GM12878 (cell line): Measurements from ENCODE around the gene SLC27A5. TPM values are rescaled to one million over a fixed set of nuclear protein-coding genes. Genes with fewer than 3 reads are reported as not detected.

Experiments used
- BCLAF1 ChIP-seq: fragments of 450-650 bp; IDR thresholded peaks from 2 replicates; pipeline ENCODE4 v1.6.1; 2017; ENCODE audit warnings: antibody characterized with exemption, mild to moderate bottlenecking, moderate library complexity
- BRCA1 ChIP-seq: IDR thresholded peaks from 2 replicates; pipeline ENCODE4 v1.6.1; 2011; ENCODE audit warnings: low read depth, low read length, improper control_type of control experiment
- CBX3 ChIP-seq: fragments of 200-600 bp; sonication (generic); IDR thresholded peaks from 2 replicates; pipeline ENCODE4 v1.6.1; 2016; ENCODE audit warnings: low read depth, borderline replicate concordance
- E2F4 ChIP-seq: IDR thresholded peaks from 2 replicates; pipeline ENCODE4 v1.6.1; 2012; ENCODE audit warnings: low read depth, low read length, improper control_type of control experiment
- JUND ChIP-seq: IDR thresholded peaks from 2 replicates; pipeline ENCODE4 v1.6.1; 2012; ENCODE audit warnings: low read depth, mild to moderate bottlenecking, low read length, improper control_type of control experiment, moderate library complexity
- MEF2B ChIP-seq: fragments of 450-650 bp; IDR thresholded peaks from 2 replicates; pipeline ENCODE4 v1.6.1; 2018; ENCODE audit warnings: mild to moderate bottlenecking, moderate library complexity; ENCODE audit not compliant: partially characterized antibody, poor library complexity, severe bottlenecking
- MXI1 ChIP-seq: fragments of 150-350 bp; IDR thresholded peaks from 2 replicates; pipeline ENCODE4 v1.6.1; 2011; ENCODE audit warnings: low read depth, mild to moderate bottlenecking, inconsistent platforms, low read length, improper control_type of control experiment
- NR2C1 ChIP-seq: fragments of 450-650 bp; IDR thresholded peaks from 2 replicates; pipeline ENCODE4 v1.6.1; 2017; ENCODE audit warnings: antibody characterized with exemption, mild to moderate bottlenecking, moderate library complexity
- PKNOX1 ChIP-seq: fragments of 450-650 bp; IDR thresholded peaks from 2 replicates; pipeline ENCODE4 v1.6.1; 2016; ENCODE audit warnings: mild to moderate bottlenecking
- RAD51 ChIP-seq: fragments of 450-650 bp; IDR thresholded peaks from 2 replicates; pipeline ENCODE4 v1.6.1; 2016; ENCODE audit warnings: moderate library complexity, mild to moderate bottlenecking, inconsistent platforms
- RB1 ChIP-seq: fragments of 450-650 bp; formaldehyde crosslinking; IDR thresholded peaks from 2 replicates; pipeline ENCODE4 v1.6.1; 2017; ENCODE audit warnings: mild to moderate bottlenecking, borderline replicate concordance
- SKIL ChIP-seq: fragments of 450-650 bp; IDR thresholded peaks from 2 replicates; pipeline ENCODE4 v1.6.1; 2017; ENCODE audit warnings: mild to moderate bottlenecking, low read depth, inconsistent platforms; ENCODE audit not compliant: poor library complexity, severe bottlenecking
- STAT3 ChIP-seq: IDR thresholded peaks from 2 replicates; pipeline ENCODE4 v1.6.1; 2011; ENCODE audit warnings: low read depth, low read length, improper control_type of control experiment
- SUZ12 ChIP-seq: fragments of 200-600 bp; sonication (generic); IDR thresholded peaks from one replicate; pipeline ENCODE4 v1.6.1; 2018; ENCODE audit warnings: antibody characterized with exemption, mild to moderate bottlenecking; ENCODE audit not compliant: unreplicated experiment
- USF1 ChIP-seq: IDR thresholded peaks from 2 replicates; pipeline ENCODE4 v1.6.1; 2011; ENCODE audit warnings: borderline replicate concordance, low read depth, mild to moderate bottlenecking, moderate library complexity, mixed read lengths, low read length; ENCODE audit not compliant: insufficient read depth; ENCODE audit errors: extremely low read length
- ZNF24 ChIP-seq: fragments of 450-650 bp; IDR thresholded peaks from 2 replicates; pipeline ENCODE4 v1.6.1; 2017; ENCODE audit warnings: antibody characterized with exemption, mild to moderate bottlenecking
- ZNF622 ChIP-seq: fragments of 450-650 bp; IDR thresholded peaks from 2 replicates; pipeline ENCODE4 v1.6.1; 2017; ENCODE audit warnings: mild to moderate bottlenecking, inconsistent platforms
- polyA plus RNA-seq, 11 experiments: library from polyadenylated mRNA; depleted of rRNA in 4 of 11; unstranded in 6 of 11; stranded (reverse) in 5 of 11; fragments of >200 nt; fragmentation: Nextera tagmentation in 4 of 11; fragmentation: Illumina TruSeq in 1 of 11; extraction: Ambion mirVana in 4 of 11; extraction: Trizol in 1 of 11; gene quantifications; 1 replicate in 1 of 11; 2 replicates in 10 of 11; pipeline versions ENCODE4 v1.2.1 to v1.2.3, GENCODE V29; 2011 to 2016; ENCODE audit warnings: inconsistent platforms in 2 of 11, missing spikeins in 2 of 11, low read depth in 1 of 11
- total RNA-seq, 4 experiments: library from RNA; depleted of rRNA in 3 of 4; stranded (reverse); fragments of >200 nt in 3 of 4; fragmentation: Illumina TruSeq in 1 of 4; extraction: Trizol in 1 of 4; gene quantifications; 2 replicates each; pipeline versions ENCODE4 v1.2.1 to v1.2.3, GENCODE V29; 2013 to 2021

Gene SLC27A5
- total and polyA plus RNA-seq, 10 of the 15 experiments (the other 5 are each of a cell fraction or from before 2014, with no cell fraction given), result 21.2 to 127 (median 31.8) TPM

GRCh38 chr19:58451358-58452101 is 60.3 kb downstream of the SLC27A5 start, which contains the start of gene ZNF324B (continued):
- TF ChIP-seq BCLAF1 (no peak), SKIL (no peak), STAT3 (no peak), CBX3 (no peak), BRCA1 (no peak), MEF2B (peak; percentile 50), NR2C1 (peak; percentile 35; the same call in 1 of the 2 replicates), PKNOX1 (peak; percentile 94), RAD51 (no peak), USF1 (peak; percentile 16), ZNF622 (no peak), SUZ12 (no peak), MXI1 (peak; percentile 90), RB1 (peak; percentile 90; the same call in 1 of the 2 replicates), E2F4 (peak; percentile 42; the same call in 1 of the 2 replicates), JUND (no peak), ZNF24 (no peak)
